ENCODE measurements around the gene EEIG1.

- TF ChIP-seq CTCF (conservative IDR thresholded peaks at IDR 0.05; ENCODE audit: low read depth, low read length): no peak
- no peak for TF ChIP-seq RAD21 (IDR thresholded peaks at IDR 0.05; ENCODE audit: low read length)
- no peak for TF ChIP-seq MAFK (IDR thresholded peaks at IDR 0.05; ENCODE audit: low read depth, low read length)
Measured at GRCh38 chr9:127962278-127962677, 18.5 kb downstream of the EEIG1 start.
